SK-N-SH treated with all-trans-retinoic acid at 6 μM for 48 hours (cell line): ENCODE data around the gene ZMAT3.
"Not testable (repeated sequence)": the region's sequence is repeated elsewhere in the genome, so short reads cannot be mapped to it uniquely, and the experiment has no call there.

Experiments
- ARNTL ChIP-seq: fragments of 450-650 bp; formaldehyde crosslinking; IDR thresholded peaks from 2 replicates; pipeline ENCODE4 v1.5.0; 2020; ENCODE audit warnings: low read depth, mild to moderate bottlenecking, moderate library complexity, borderline replicate concordance
- CSDC2 ChIP-seq: fragments of 250-450 bp; sonication (Bioruptor Pico); IDR thresholded peaks from 2 replicates; pipeline ENCODE4 v1.5.0; 2020; ENCODE audit warnings: mild to moderate bottlenecking, moderate library complexity
- OSR1 ChIP-seq: fragments of 250-450 bp; sonication (Bioruptor Pico); IDR thresholded peaks from 2 replicates; pipeline ENCODE4 v1.8.0; 2022; ENCODE audit warnings: moderate library complexity, mild to moderate bottlenecking, inconsistent platforms
- RARB ChIP-seq: fragments of 250-450 bp; sonication (Bioruptor Pico); IDR thresholded peaks from 2 replicates; pipeline ENCODE4 v1.8.0; 2021; ENCODE audit warnings: mild to moderate bottlenecking, moderate library complexity
- ZC3H10 ChIP-seq: fragments of 250-450 bp; sonication (Bioruptor Pico); IDR thresholded peaks from 2 replicates; pipeline ENCODE4 v1.5.1; 2021; ENCODE audit warnings: mild to moderate bottlenecking, moderate library complexity
- ZFP3 ChIP-seq: fragments of 250-450 bp; sonication (Bioruptor Pico); IDR thresholded peaks from 2 replicates; pipeline ENCODE4 v1.5.0; 2020; ENCODE audit warnings: mild to moderate bottlenecking, moderate library complexity
- ZFP30 ChIP-seq: fragments of 450-650 bp; formaldehyde crosslinking; IDR thresholded peaks from 2 replicates; pipeline ENCODE4 v1.5.0; 2022; ENCODE audit warnings: mild to moderate bottlenecking, moderate library complexity
- TF ChIP-seq, protein P1 (sequence below): fragments of 250-450 bp; sonication (Bioruptor Pico); IDR thresholded peaks from 2 replicates; pipeline ENCODE4 v1.5.0; 2020; ENCODE audit warnings: mild to moderate bottlenecking, moderate library complexity
- TF ChIP-seq, protein P2 (sequence below): fragments of 250-450 bp; sonication (Bioruptor Pico); IDR thresholded peaks from 2 replicates; pipeline ENCODE4 v1.8.0; 2021; ENCODE audit warnings: low read depth, mild to moderate bottlenecking, moderate library complexity, borderline replicate concordance
- TF ChIP-seq, protein P3 (sequence below): fragments of 250-450 bp; sonication (Bioruptor Pico); IDR thresholded peaks from 2 replicates; pipeline ENCODE4 v1.8.0; 2020; ENCODE audit warnings: mild to moderate bottlenecking, moderate library complexity, borderline replicate concordance

DNA sequence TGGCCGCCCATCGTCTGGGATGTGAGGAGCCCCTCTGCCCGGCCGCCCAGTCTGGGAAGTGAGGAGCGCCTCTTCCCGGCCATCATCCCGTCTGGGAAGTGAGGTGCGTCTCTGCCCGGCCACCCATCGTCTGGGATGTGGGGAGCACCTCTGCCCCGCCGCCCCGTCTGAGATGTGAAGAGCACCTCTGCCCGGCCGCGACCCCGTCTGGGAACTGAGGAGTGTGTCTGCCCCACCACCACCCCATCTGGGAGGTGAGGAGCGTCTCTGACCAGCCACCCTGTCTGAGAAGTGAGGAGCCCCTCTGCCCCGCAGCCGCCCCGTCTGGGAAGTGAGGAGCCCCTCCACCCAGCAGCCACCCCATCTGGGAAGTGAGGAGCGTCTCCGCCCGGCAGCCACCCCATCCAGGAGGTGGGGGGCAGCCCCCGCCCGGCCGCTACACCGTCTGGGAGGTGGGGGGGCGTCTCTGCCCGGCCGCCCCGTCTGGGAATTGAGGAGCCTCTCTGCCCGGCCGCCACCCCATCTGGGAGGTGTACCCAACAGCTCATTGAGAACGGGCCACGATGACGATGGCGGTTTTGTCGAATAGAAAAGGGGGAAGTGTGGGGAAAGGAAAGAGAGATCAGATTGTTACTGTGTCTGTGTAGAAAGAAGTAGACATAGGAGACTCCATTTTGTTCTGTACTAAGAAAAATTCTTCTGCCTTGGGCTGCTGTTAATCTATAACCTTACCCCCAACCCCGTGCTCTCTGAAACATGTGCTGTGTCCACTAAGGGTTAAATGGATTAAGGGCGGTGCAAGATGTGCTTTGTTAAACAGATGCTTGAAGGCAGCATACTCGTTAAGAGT is 38.9 kb downstream of the ZMAT3 start:
- not testable (repeated sequence) for TF ChIP-seq RARB (CRISPR knock-in tag); ZC3H10 (CRISPR knock-in tag); ZFP30 (CRISPR knock-in tag); OSR1; CSDC2; ARNTL (CRISPR knock-in tag); ZFP3 (CRISPR knock-in tag)
- TF ChIP-seq, protein P1, sequence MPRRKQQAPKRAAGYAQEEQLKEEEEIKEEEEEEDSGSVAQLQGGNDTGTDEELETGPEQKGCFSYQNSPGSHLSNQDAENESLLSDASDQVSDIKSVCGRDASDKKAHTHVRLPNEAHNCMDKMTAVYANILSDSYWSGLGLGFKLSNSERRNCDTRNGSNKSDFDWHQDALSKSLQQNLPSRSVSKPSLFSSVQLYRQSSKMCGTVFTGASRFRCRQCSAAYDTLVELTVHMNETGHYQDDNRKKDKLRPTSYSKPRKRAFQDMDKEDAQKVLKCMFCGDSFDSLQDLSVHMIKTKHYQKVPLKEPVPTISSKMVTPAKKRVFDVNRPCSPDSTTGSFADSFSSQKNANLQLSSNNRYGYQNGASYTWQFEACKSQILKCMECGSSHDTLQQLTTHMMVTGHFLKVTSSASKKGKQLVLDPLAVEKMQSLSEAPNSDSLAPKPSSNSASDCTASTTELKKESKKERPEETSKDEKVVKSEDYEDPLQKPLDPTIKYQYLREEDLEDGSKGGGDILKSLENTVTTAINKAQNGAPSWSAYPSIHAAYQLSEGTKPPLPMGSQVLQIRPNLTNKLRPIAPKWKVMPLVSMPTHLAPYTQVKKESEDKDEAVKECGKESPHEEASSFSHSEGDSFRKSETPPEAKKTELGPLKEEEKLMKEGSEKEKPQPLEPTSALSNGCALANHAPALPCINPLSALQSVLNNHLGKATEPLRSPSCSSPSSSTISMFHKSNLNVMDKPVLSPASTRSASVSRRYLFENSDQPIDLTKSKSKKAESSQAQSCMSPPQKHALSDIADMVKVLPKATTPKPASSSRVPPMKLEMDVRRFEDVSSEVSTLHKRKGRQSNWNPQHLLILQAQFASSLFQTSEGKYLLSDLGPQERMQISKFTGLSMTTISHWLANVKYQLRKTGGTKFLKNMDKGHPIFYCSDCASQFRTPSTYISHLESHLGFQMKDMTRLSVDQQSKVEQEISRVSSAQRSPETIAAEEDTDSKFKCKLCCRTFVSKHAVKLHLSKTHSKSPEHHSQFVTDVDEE (CRISPR knock-in tag): not testable (repeated sequence)
- TF ChIP-seq, protein P2, sequence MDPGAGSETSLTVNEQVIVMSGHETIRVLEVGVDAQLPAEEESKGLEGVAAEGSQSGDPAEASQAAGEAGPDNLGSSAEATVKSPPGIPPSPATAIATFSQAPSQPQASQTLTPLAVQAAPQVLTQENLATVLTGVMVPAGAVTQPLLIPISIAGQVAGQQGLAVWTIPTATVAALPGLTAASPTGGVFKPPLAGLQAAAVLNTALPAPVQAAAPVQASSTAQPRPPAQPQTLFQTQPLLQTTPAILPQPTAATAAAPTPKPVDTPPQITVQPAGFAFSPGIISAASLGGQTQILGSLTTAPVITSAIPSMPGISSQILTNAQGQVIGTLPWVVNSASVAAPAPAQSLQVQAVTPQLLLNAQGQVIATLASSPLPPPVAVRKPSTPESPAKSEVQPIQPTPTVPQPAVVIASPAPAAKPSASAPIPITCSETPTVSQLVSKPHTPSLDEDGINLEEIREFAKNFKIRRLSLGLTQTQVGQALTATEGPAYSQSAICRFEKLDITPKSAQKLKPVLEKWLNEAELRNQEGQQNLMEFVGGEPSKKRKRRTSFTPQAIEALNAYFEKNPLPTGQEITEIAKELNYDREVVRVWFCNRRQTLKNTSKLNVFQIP: not testable (repeated sequence)
- TF ChIP-seq, protein P3, sequence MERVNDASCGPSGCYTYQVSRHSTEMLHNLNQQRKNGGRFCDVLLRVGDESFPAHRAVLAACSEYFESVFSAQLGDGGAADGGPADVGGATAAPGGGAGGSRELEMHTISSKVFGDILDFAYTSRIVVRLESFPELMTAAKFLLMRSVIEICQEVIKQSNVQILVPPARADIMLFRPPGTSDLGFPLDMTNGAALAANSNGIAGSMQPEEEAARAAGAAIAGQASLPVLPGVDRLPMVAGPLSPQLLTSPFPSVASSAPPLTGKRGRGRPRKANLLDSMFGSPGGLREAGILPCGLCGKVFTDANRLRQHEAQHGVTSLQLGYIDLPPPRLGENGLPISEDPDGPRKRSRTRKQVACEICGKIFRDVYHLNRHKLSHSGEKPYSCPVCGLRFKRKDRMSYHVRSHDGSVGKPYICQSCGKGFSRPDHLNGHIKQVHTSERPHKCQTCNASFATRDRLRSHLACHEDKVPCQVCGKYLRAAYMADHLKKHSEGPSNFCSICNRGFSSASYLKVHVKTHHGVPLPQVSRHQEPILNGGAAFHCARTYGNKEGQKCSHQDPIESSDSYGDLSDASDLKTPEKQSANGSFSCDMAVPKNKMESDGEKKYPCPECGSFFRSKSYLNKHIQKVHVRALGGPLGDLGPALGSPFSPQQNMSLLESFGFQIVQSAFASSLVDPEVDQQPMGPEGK: not testable (repeated sequence)
